HG03095 (cell line): Measurements from ENCODE around the gene FGR.

ENCODE experiments used
- ATAC-seq: cut with Tn5 transposase; IDR thresholded peaks from one replicate; pipeline ENCODE4 v1.9.1; 2021; ENCODE audit warnings: moderate library complexity; ENCODE audit not compliant: unreplicated experiment

The FGR gene

DNA sequence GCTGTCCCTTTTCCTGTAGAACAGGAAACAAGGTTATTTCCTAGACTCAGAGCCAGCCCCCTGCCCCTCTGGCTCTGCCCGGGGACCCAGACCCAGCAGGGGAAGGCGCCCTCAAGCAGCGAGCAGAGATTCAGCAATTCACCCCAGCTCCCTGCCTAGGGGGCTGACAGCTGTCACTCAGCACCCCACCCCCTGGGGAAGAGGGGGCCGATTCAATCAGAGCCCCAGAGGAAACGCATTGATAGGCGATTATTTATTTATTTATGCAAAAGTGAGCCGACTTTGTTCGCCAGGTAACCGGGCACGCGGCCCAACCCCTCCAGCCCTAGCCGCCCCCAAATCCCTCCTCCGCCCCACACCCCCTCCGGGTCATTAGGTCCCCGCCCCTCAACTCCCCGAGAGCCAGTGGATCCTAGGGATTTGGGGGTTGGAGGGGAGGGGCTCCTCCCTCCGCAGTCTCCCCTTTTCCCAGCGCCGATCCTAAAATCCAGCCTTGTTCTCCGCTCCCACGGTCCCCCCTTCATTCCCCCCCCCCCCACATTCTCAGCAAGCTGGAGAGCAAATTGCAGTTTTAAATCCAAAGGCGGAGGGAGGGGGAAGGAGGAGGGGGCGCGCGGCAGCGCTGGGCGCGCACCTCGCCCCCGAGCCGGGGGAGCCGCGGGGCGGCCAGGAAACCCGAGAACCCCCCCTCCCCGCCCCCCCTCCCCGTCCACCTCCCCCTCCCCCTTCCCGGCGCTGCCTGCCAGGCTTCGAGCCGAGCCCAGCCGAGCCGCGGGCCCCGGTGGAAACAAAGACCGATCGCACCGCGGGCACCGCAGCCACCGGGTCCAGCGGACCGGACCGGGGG is 32.3 kb downstream of the FGR start:
- no peak for ATAC-seq

- no peak for ATAC-seq
These were observed 33.1 kb downstream of the FGR start for GRCh38 chr1:27601771-27602461.

GRCh38 chr1:27601321-27601770 is 33.6 kb downstream of the FGR start:
- no peak for ATAC-seq

- no peak for ATAC-seq
These were observed 34.3 kb downstream of the FGR start for GRCh38 chr1:27600498-27601175.

DNA sequence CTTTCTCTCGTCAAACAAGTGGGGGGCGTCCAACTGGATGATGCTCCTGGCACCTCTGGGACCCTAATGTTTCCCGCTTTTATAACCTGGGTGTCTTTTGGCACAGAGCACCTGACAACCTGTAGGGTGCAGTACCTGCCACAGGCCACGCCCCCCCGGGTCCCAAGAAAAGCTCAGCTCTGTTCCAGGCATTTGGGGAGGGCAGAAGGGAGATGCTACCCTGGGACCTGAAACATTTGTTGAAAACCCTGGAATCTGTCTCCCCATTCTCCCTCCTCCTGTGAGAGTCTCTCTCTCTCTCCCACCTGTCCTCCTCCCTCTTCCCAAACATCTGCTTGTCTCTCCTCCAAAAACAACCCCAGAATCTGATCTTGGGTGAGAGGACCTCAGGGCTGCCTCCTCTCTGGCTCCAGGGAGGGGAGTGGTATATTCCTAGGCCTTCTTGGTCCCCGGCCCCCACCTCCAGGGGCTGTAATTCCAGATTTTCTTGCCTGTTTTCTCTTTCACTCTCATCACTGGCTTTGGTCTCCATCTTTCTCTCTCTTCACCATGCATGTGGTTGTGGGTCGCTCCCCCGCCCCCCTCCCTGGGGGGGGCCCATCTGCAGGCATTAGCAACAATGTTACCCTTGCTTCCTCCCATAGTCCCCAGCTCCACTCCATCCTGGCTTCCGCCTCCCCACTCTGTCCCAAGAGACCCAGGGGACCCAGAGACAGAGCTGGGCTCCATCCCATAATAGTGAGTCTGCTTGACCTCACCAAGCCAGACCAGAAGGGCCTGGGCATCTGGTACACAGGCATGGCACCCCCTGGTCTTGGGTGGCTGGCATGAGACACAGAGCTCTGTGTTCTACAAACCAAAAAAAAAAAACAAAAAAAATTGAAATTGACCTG is 35.1 kb downstream of the FGR start:
- no peak for ATAC-seq

DNA sequence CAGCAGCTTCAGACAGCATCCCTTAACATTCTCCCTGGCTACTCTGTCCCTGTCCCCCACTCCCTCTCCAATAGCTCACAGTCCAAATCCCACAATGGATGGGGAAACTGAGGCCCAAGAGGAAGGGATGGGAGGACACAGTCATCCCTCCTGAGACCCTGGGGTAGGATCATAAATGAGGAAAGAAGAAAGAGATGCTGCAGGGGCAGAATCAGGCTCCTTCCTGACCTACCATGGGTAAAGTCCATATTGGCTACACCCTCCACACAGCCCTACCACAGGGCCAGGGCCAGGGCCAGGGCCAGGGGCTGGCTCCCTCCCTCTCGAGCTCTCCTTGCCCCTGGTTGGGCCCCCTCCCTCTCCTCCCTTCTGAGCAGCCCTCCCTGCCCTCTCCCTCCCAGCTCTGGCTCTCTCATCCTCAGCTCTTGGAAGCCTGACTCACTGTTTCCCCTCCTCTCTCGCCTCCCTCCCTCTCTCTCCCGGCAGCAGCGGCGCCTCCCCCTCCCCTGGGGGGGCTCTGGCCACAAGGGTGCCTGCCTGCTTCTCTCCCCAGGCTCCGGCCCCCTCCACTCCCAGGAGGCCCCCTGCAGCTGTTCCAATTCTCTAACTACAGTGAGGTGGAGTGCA is 36.0 kb downstream of the FGR start:
- ATAC-seq = no peak

DNA sequence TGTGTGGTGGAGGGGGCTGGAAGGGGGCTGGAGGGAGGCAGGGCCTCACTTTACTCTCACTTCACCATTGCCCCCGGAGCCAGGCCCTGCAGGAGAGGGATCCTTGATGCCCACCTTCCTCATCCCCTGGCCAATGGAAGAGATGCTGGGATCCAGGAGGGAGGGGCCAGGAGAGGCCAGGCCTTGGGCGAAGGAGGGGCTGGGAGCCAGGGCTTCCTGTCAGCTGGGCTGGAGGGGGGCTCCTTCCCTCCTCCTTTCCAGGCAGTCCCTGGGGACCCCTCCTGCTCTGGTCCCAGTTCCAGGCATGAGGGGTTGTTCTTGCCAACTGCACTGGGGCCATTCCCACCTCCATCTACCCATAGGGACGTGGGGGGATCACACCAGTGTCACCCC is 36.7 kb downstream of the FGR start:
- ATAC-seq = no peak

DNA sequence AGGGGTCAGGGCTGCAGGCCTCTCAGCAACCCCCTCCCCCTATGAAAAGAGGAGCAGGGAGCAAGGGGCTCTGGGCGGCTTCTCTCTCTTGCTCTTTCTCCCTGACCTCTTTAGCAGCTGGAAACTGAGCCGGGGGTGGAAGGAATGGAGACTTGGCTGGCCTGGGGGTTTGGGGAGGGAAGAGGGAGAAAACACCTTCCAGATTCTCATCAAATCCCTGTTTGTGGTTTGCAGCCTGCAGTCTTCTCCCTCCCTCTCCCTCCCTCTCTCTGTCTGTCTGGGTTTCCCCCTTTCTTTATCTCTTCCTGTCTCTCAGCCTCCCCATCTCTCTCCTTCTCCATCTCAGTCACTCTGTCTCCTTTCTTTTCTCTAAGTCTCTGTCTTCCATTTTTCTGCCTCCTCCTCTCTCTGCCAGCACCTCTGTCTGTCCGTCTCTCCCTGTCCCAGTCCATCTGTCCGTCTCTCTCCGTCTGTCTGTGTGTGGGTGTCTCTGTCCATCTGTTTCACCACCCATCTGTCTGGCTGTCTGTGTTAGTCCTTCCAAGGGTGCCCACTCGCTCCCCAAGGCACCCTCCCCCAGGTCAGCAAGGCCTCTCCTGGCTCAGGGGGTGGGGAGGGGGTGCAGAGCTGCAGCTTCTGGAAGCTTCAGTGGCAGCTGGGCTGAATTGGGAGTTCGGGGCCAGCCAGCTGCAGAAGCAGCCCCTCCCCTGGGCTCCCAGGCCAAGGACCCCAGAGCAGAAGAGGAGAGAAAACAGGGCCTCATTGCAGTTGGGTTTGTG is 37.3 kb downstream of the FGR start:
- ATAC-seq = no peak

- no peak for ATAC-seq
These were observed 38.0 kb downstream of the FGR start for GRCh38 chr1:27596986-27597385.

DNA sequence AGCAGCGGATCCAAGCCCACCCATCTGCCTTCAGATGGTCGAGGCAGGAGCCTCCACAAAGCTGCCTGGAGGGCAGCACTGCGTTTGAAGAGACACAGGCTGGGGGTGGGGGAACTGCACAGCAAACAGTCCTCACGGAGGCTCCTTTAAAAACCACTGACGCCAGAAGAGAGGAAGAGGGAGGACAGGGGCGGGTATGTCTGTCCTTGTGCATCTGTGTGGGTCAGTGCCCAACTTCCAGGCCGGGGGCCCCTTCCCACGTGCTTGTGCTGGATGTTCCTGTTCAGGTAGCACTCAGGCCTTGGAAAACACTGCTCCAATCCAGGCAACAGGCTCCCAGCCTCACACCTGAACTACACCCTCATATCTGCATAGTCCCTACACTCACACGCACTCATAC is 38.7 kb downstream of the FGR start:
- no peak for ATAC-seq

GRCh38 chr1:27595597-27595996 is 39.4 kb downstream of the FGR start:
- ATAC-seq = no peak

DNA sequence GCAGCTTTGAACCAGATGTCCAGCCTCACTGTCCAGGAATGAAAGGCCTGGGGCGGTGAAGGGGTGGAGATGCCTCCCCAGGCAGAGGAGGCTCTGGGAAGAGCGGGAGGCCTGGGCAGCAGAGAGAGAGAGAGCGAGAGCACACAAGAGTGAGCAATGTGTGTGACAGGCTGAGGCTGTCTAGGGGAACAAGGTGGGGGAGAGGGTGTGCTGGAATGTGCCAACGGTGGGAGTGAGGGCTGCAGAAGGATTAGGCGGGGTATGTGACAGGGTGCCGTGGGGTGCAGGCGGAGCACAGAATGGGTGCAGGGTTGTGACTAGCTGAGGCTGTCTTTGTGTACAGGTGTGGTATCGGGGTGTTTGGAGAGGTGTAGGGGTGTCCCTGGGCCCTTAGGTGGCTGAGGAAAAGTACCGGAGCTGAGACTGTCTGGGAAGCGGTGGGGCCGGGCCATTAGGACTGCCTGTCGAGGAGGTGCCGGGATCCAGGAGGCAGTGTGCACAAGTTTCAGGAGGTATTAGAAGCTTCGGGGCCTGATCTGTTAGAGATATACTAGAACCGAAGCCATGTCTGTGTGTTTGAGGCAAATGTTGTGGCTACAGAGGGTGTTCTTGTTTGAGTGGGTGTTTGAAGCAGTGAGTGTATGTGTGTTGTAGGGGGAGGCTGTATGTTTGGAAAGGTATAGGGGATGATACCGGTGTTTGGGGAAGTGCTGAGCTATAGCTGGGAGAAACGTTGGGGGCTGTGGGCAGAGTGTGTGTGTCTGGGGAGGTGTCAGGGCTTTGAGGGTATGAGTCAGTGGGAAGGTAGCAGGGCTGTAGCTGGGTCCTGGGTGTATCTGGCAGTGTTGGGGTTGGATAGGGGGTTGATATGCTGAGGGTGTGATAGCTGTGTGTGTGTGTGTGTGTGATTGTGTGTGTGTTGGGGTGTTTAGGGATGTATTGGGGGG is 40.1 kb downstream of the FGR start:
- ATAC-seq = no peak

DNA sequence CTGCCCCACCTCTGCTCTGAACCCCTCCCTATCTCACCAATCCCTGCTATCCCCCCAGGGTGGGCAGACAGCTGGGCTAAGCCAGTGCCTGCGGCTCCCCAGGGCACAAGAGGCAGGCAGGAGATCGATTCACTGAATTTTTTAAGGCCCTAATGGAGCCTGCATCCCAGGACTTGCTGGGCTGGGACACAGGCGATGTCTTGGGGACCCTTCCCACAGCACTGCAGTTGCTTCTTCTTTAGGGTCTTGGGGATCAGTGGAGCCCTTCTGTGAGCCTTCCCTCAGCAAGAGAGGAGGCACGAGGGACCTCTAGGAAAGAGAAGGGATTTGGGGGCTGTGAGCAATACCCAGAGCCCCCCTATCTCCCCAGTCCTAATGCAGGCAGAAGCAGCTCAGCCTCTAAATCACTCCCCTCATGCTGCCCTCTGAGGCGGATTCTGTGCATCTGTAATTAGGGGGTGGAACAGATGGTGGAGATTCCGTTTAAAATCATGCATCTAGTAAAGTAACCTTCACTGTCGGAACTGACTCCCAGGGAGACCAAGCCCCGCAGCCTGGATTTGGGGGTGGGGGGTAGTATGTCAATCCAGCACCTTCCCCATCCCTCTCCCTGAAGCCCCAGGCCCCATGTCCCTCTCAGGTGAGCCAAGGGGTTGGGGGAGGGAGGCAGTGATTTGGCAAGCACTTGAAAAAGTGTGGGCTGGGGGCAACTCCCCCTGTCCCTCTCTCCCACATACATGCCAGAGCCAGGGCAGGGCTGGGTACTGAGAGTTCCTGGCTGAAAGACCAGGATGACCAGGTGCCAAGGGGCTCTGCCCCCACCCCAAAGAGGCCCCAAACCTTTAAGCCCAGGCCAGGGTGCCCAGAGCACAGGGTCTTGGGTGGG is 41.1 kb downstream of the FGR start:
- no peak for ATAC-seq

- no peak for ATAC-seq
These were observed 41.9 kb downstream of the FGR start for GRCh38 chr1:27592931-27593677.

DNA sequence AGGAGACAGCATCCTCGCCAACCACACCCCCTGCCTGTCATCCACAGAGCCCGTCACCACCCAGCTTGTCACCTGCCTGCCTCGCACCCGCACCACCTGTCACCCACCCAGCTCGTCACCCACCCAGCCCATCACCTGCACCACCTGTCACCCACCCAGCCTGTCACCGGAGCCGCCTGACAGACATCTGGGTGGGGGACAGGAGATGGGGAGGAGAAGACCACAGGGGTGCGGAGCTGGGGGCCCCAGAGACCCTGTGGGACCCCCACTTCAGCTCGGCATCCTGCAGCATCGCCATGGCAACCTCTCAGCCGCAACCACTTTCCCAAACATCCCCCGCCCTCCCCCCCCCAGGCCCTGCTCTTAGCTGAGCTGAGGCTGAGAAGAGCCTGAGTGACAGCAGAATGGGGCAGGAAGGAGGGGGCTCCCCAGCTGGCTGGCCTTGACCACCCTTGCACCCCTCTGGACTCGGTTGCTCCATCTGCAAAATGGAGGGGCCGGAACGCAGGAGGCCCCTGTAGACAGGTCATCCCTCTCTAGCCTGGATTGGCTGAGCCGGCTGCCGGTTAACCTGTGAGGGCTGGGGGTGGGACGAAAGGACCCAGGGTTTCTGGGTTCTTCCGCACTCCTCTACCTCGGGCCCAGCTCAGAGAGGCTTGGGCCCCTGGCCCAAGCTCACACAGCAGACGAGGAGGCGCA is 42.6 kb downstream of the FGR start:
- ATAC-seq = no peak

DNA sequence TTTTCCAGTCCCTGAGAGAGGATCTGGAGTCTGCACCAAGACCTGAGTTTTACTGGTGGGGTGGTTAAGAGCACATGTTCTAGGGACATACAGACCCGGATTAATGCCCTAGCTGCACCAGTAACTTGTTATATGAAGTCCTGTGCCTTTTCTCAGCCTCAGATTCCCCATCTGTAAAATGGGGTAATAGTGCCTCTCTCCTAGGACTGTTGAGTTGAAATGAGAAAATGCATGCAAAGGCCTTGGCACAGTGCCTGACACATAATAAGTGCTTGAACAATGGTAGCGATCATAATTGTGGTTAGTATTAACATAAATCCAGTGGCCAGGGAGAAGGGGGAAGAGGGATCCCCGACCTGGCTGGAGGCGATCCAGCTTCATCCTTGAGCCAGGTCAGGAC is 43.4 kb downstream of the FGR start:
- ATAC-seq = no peak
